GM12801 (cell line): ENCODE results near the gene DPP7.

Source experiments
- CTCF ChIP-seq: IDR thresholded peaks from one replicate; pipeline ENCODE4 v1.5.1; 2011; ENCODE audit warnings: control low read depth; ENCODE audit not compliant: insufficient read length; ENCODE audit errors: extremely low read depth

The DPP7 gene

GRCh38 chr9:137075275-137075775 lies 39.2 kb downstream of the DPP7 start:
- TF ChIP-seq CTCF = no peak

DNA sequence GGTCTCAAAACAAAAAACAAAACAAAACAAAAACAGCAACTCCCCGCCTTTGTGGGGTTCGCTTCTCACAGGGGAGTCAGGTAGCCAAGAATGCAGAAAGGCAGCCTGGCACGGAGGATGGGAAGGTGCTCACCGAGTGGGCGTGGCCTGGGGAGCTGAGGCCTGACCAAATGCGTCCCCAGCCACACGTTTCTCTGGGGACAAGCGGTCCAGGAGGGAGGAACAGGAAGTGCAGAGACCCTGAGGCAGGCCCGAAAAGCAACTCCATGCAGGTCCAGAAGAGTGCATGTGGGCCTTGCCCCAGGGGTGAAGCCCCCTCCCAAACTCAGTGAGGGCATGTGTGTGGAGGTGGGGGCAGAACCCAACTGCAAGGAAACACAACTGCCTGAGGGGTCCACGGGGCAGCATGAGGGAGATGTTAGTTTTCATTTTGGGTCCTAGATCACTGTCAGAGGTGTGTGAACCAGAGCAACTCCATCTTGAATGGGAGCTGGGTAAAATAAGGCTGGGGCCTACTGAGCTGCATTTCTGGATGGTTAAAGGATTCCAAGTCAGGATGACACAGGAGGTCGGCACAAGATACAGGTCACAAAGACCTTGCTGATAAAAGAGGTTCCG lies 39.8 kb downstream of the DPP7 start:
- TF ChIP-seq CTCF = no peak

DNA sequence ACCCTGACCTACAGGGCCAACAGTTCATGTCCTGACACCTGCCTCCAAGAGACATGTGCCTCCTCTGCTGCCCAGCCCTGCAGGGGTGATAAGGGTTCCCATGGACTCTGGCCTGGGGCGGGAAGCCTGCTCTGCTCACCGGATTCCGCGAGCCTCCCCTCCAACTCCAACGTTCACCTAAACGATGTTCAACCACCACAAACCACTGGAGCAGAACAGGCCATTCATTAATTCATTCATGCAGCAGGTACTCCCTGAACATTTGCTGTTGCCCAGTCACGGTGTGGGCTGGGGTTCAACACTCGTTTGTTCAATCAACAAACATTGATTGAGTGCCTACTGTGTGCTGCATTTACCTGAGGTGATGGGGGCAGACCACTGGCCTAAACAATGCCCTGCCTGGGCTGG lies 40.5 kb downstream of the DPP7 start:
- no peak for TF ChIP-seq CTCF

GRCh38 chr9:137071282-137071681 lies 43.3 kb downstream of the DPP7 start:
- no peak for TF ChIP-seq CTCF

DNA sequence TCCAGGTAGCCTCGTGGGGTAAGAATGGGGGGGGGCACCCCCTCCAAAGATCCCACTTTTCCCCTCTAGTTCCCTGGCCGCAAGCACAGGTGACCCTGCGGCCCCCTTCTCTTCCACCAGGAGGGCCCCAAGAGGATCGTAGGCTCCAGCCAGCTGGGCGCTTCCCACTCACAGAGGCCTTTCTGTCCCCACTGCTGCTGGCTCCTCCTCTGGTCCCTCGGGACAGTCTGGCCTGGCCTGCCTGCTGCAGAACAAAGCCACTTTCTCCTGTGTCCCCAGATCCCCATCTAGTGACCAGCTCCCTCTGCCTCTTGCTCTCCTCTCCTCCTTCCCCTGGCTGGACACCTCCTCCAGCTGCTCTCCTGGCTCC lies 43.6 kb downstream of the DPP7 start:
- no peak for TF ChIP-seq CTCF

DNA sequence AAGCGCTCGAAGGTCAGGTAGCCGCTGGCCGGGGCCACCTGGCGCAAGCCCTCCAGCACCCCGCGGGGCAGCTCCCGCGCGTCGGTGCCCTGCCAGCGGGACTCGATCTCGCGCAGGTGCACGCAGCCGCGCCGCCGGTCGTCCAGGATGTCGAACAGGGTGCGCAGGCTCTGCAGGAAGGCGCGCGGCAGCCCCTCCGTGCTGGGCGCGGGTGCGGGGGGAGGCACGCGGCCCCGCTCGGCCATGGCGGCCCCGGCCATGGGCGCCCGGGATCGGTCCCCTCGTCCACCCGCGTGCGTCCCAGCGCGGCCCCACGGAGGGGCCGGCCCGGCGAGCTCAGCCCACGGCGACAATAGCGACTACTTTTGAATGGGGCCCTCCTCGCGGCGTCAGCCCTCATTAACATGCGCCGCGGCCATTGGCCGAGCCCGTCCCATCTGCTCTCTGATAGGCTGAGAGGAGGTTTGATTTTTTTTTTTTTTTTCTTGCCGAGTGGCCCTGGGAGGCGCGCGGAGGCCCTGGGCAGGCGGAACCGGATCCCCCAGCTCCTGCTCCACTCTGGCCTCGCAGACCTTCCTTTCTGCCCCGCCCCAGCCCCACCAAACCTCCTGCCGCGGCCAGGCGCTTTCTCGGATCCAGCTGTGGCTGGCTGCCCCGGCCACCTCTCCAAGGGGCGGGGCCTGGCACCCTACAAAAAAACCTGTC lies 44.2 kb downstream of the DPP7 start, which contains the start of gene SAPCD2:
TSS of gene SAPCD2 (minus strand) at position 357 of the 705 bp plus-strand sequence. CDS start at position 260, 97 bp downstream.
- TF ChIP-seq CTCF = no peak

DNA sequence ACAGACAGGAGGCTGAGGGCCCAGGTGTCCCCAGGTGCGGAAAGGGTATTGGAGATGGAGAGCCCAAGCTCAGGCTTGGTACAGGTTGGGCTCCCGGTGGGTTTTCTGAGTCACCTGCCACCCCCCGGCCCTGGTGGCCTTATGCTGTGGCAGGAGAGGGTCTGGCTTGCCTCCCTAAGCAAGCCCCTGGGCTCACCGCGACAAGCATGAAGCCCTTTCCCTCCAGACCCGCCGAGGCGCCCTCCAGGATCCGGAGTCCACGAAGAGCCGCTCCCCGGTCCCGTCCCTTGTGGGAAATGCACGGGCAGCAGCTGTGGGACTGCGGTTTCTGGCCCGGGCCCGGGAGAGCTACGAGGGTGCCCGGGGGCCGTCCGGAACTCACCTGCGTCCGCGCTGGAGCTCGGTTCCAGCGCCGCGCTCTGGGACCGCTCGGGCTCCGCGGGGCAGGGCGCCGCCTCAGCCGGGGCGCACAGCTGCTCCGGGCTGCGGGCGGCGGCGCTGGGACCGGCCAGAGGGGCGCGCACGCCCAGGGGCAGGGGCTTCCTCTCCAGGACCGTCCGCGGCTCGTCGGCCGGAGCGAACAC lies 44.9 kb downstream of the DPP7 start:
- TF ChIP-seq CTCF = no peak
